GM12865 (cell line): ENCODE results near the gene CPD.
"Not testable (repeated sequence)": the region's sequence is repeated elsewhere in the genome, so short reads cannot be mapped to it uniquely, and the experiment has no call there.

Source experiments
- DNase-seq: peaks from one replicate; pipeline ENCODE4 v3.0.0; 2010; ENCODE audit warnings: low read depth
- H3K4me3 ChIP-seq: 2 replicates; pipeline ENCODE4 v1.5.1; 2011; ENCODE audit warnings: mild to moderate bottlenecking, low read depth, low read length, control low read depth
- CTCF ChIP-seq: IDR thresholded peaks from 2 replicates; pipeline ENCODE4 v1.5.1; 2011; ENCODE audit warnings: low read length, control low read depth, low read depth, inconsistent platforms; ENCODE audit not compliant: insufficient read depth; ENCODE audit errors: missing control alignments

CPD gene

DNA sequence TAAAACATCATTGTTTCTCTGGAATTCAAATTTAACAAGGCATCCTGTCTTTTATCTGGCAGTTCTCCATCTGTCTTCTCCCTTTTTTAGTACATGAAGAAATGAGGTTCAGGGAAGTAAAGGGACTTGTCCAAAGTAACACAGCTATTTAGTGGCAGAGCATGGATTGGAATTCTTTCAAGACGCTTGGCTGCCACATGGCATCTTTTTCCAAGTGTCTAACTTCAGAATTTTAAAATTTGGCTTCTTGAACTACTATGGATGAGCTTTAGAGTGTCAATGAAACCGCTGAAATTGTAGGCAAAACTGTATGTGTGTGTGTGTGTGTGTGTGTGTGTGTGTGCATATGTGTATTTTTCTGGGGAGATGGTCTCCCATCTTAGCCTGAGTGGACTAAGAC, 39.6 kb upstream of the CPD start:
- H3K4me3 ChIP-seq = no peak overlapping the region
- no peak for DNase-seq
- TF ChIP-seq CTCF = no peak

- H3K4me3 ChIP-seq = no peak overlapping the region
- TF ChIP-seq CTCF = no peak
- DNase-seq = no peak
Observed at GRCh38 chr17:30340801-30341356, 37.8 kb upstream of the CPD start.

- DNase-seq = no peak
- TF ChIP-seq CTCF = no peak
Observed at GRCh38 chr17:30341703-30342249, 37.0 kb upstream of the CPD start.

GRCh38 chr17:30343244-30343643, 35.5 kb upstream of the CPD start:
- not testable (repeated sequence) for DNase-seq, H3K4me3 ChIP-seq

More at GRCh38 chr17:30341703-30342249, 37.0 kb upstream of the CPD start:
- H3K4me3 ChIP-seq = no peak overlapping the region

GRCh38 chr17:30343796-30344195, 34.9 kb upstream of the CPD start:
- DNase-seq = no peak
- H3K4me3 ChIP-seq = no peak overlapping the region
- no peak for TF ChIP-seq CTCF

- H3K4me3 ChIP-seq = no peak overlapping the region
- no peak for TF ChIP-seq CTCF
- DNase-seq = no peak
Observed at GRCh38 chr17:30344283-30345088, 34.2 kb upstream of the CPD start.

DNA sequence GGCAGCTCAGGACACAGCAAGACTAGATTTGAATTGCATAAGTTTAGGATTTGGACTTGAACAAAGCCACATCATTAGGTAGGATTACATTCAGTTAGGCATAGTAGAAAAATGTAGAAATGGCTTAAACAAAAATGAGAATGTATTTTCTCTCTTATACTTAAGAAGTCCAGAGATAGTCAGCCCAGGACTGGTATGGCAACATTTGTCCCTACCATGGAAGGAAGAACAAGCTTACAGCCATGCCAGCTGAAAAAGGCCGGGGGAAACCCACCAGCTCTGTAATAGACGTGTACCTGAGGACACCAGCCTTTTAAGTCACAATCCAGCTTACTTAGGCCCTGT, 33.7 kb upstream of the CPD start:
- no peak for TF ChIP-seq CTCF
- no peak overlapping the region for H3K4me3 ChIP-seq
- DNase-seq = no peak
